Neural progenitor cell (in vitro differentiated cells): Measurements from ENCODE around the gene RPP25. TPM values are rescaled to one million over a fixed set of nuclear protein-coding genes. Genes with fewer than 3 reads are reported as not detected.
A peak's percentile ranks its signal among the peaks of the same experiment; 100 is the strongest.

Experiments
- DNase-seq: peaks from one replicate; pipeline ENCODE4 v3.0.0-alpha.2; 2016; ENCODE audit warnings: low spot score
- H2AFZ ChIP-seq: fragments of 200-600 bp; sonication (generic); replicated peaks from 2 replicates; pipeline ENCODE4 v1.6.1; 2016; ENCODE audit warnings: antibody characterized with exemption
- H3F3A ChIP-seq: fragments of 200-600 bp; sonication (generic); 2 replicates; pipeline ENCODE4 v1.6.1; 2016; ENCODE audit warnings: antibody characterized with exemption, low read depth
- H3K27ac ChIP-seq: fragments of 200-600 bp; sonication (generic); 2 replicates; pipeline ENCODE4 v1.5.1; 2016; ENCODE audit warnings: mild to moderate bottlenecking
- H3K27me3 ChIP-seq: fragments of 200-600 bp; sonication (generic); 2 replicates; pipeline ENCODE4 v1.6.1; 2016; ENCODE audit warnings: mild to moderate bottlenecking, moderate library complexity
- H3K36me3 ChIP-seq: fragments of 200-600 bp; sonication (generic); 2 replicates; pipeline ENCODE4 v1.5.1; 2016
- H3K4me1 ChIP-seq: fragments of 200-600 bp; sonication (generic); 2 replicates; pipeline ENCODE4 v1.6.1; 2016; ENCODE audit warnings: mixed run types
- H3K4me2 ChIP-seq: fragments of 200-600 bp; sonication (generic); 2 replicates; pipeline ENCODE4 v1.6.1; 2016
- H3K4me3 ChIP-seq: fragments of 200-600 bp; sonication (generic); 2 replicates; pipeline ENCODE4 v1.5.1; 2016
- H3K79me2 ChIP-seq: fragments of 200-600 bp; sonication (generic); 2 replicates; pipeline ENCODE4 v1.6.1; 2016; ENCODE audit warnings: low read depth
- H3K9ac ChIP-seq: fragments of 200-600 bp; sonication (generic); 2 replicates; pipeline ENCODE4 v1.6.1; 2016
- H3K9me3 ChIP-seq: fragments of 200-600 bp; sonication (generic); 2 replicates; pipeline ENCODE4 v1.5.1; 2016; ENCODE audit warnings: low read depth
- H4K20me1 ChIP-seq: fragments of 200-600 bp; sonication (generic); 2 replicates; pipeline ENCODE4 v1.6.1; 2016; ENCODE audit warnings: low read depth
- H3K27ac Mint-ChIP-seq: 3 replicates; pipeline ENCODE4 v1.8.0; 2021; ENCODE audit warnings: mixed read lengths
- H3K27me3 Mint-ChIP-seq: 2 replicates; pipeline ENCODE4 v1.8.0; 2022; ENCODE audit warnings: low read depth, mild to moderate bottlenecking, inconsistent platforms, moderate library complexity, mixed read lengths; ENCODE audit not compliant: insufficient read depth
- H3K36me3 Mint-ChIP-seq: 3 replicates; pipeline ENCODE4 v1.8.0; 2021; ENCODE audit warnings: mixed read lengths
- H3K4me1 Mint-ChIP-seq: 3 replicates; pipeline ENCODE4 v1.8.0; 2021; ENCODE audit warnings: mixed read lengths
- H3K4me3 Mint-ChIP-seq: 3 replicates; pipeline ENCODE4 v1.8.0; 2021; ENCODE audit warnings: mild to moderate bottlenecking, moderate library complexity, mixed read lengths
- H3K9me3 Mint-ChIP-seq: 3 replicates; pipeline ENCODE4 v1.8.0; 2020; ENCODE audit warnings: mixed read lengths
- EZH2 ChIP-seq: fragments of 200-600 bp; sonication (generic); IDR thresholded peaks from 2 replicates; pipeline ENCODE4 v1.6.1; 2017; ENCODE audit warnings: antibody characterized with exemption, mild to moderate bottlenecking, moderate library complexity
- EZH2phosphoT487 ChIP-seq: fragments of 200-600 bp; sonication (generic); IDR thresholded peaks from 2 replicates; pipeline ENCODE4 v1.6.1; 2017; ENCODE audit warnings: antibody characterized with exemption
- total RNA-seq: library from RNA; depleted of rRNA; stranded (reverse); fragments of >200 nt; gene quantifications from 2 replicates; pipeline ENCODE4 v1.2.3, GENCODE V29; 2015; ENCODE audit warnings: low replicate concordance
- TF ChIP-seq, protein P1 (sequence below): fragments of 200-600 bp; sonication (generic); IDR thresholded peaks from 2 replicates; pipeline ENCODE4 v1.5.1; 2017; ENCODE audit warnings: antibody characterized with exemption, mild to moderate bottlenecking

The RPP25 gene, protein sequence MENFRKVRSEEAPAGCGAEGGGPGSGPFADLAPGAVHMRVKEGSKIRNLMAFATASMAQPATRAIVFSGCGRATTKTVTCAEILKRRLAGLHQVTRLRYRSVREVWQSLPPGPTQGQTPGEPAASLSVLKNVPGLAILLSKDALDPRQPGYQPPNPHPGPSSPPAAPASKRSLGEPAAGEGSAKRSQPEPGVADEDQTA
- 2.5 and 7.2 TPM in 2 replicates for total RNA-seq

DNA sequence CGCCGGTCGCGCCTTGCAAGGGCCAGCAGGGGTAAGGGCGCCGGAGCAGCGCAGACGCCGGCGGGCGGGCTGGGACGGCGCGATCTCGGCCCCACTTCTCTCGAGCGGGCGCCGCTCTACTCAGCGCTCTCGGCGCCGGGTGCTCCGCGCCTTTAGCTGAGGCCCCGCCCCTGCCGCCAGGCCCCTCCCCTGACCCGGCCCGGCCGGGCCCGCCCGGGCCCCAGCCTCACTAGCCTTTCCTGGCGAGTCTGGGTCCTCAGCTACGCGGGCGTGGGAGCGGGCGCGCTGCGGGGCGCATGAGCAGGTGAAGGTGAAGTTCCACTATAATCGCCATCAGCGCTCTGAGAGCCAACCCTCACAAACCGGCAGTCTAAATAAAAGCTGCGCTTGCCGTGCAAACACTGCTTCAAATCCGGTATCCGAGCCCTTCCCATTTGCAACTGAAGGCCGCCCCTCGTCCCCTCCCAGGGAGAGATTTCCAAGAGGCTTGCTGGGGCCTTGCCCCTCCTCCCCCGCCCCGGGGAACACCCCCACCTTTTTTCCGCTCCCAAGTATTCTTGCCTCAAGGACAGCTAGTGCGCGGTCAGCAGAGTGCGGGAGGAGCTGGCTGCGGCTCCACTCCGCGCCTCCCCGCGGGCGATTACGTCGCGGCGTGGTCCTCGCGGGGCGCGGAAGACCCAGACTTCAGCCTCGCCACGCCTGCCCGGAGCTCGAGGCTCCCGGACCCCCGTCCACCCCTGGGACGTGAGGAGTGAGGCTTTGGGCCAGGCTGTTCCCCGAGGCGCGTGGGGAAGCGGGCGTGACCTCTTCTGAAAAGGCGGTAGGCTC, at the start of gene RPP25:
Gene RPP25, minus strand, starts transcription at position 125 of the 828 bp plus-strand sequence. CDS start 189 bp downstream, outside the sequence.
- no peak within 1 kb of the TSS for H3K27ac ChIP-seq
- no peaks in the 10 kb centered on the region for H3K79me2 ChIP-seq
- H3K27me3 ChIP-seq = peaks cover 73% of the 10 kb centered on the region
- Mint-ChIP-seq H3K9me3 (no peaks in the 10 kb centered on the region), H3K27me3 (peaks cover 48% of the 10 kb centered on the region), H3K4me3 (peak within 1 kb of the TSS; percentile 79), H3K27ac (no peak within 1 kb of the TSS), H3K4me1 (peaks cover 24% of the 10 kb centered on the region), H3K36me3 (no peaks in the 10 kb centered on the region)
- H2AFZ ChIP-seq = peak within 1 kb of the TSS; percentile 54
- H4K20me1 ChIP-seq = peaks cover 11% of the 10 kb centered on the region
- peaks cover 38% of the 10 kb centered on the region for H3F3A ChIP-seq
- peak within 1 kb of the TSS; percentile 49 for H3K4me3 ChIP-seq
- no peaks in the 10 kb centered on the region for H3K36me3 ChIP-seq
- H3K4me1 ChIP-seq = peaks cover 28% of the 10 kb centered on the region
- no peak within 1 kb of the TSS for H3K9ac ChIP-seq
- peak; percentile 21 for TF ChIP-seq EZH2phosphoT487
- TF ChIP-seq, protein P1, sequence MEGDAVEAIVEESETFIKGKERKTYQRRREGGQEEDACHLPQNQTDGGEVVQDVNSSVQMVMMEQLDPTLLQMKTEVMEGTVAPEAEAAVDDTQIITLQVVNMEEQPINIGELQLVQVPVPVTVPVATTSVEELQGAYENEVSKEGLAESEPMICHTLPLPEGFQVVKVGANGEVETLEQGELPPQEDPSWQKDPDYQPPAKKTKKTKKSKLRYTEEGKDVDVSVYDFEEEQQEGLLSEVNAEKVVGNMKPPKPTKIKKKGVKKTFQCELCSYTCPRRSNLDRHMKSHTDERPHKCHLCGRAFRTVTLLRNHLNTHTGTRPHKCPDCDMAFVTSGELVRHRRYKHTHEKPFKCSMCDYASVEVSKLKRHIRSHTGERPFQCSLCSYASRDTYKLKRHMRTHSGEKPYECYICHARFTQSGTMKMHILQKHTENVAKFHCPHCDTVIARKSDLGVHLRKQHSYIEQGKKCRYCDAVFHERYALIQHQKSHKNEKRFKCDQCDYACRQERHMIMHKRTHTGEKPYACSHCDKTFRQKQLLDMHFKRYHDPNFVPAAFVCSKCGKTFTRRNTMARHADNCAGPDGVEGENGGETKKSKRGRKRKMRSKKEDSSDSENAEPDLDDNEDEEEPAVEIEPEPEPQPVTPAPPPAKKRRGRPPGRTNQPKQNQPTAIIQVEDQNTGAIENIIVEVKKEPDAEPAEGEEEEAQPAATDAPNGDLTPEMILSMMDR = no peak
- TF ChIP-seq EZH2 = peak; percentile 59
- H3K4me2 ChIP-seq = peak within 1 kb of the TSS; percentile 78
- H3K9me3 ChIP-seq = no peaks in the 10 kb centered on the region
- DNase-seq = peak; percentile 87

- Histone ChIP-seq H3K4me3 (no peak overlapping the region), H3K36me3 (no peaks in the 10 kb centered on the region), H3K9me3 (no peaks in the 10 kb centered on the region), H3K4me1 (no peaks in the 10 kb centered on the region), H3K4me2 (no peak overlapping the region), H4K20me1 (no peaks in the 10 kb centered on the region), H2AFZ (no peak overlapping the region), H3F3A (no peaks in the 10 kb centered on the region), H3K79me2 (peaks cover 3% of the 10 kb centered on the region), H3K27ac (no peak overlapping the region), H3K9ac (no peak overlapping the region), H3K27me3 (no peaks in the 10 kb centered on the region)
- TF ChIP-seq, protein P1 = no peak
- TF ChIP-seq EZH2phosphoT487 (no peak), EZH2 (no peak)
- DNase-seq = no peak
- H3K27ac Mint-ChIP-seq = no peak overlapping the region
- no peaks in the 10 kb centered on the region for H3K4me1 Mint-ChIP-seq
- H3K9me3 Mint-ChIP-seq = no peaks in the 10 kb centered on the region
- peaks cover 3% of the 10 kb centered on the region for H3K36me3 Mint-ChIP-seq
- no peak overlapping the region for H3K4me3 Mint-ChIP-seq
- H3K27me3 Mint-ChIP-seq = peaks cover 14% of the 10 kb centered on the region
Measured at GRCh38 chr15:75002398-75002797, 45.8 kb upstream of the RPP25 start.

DNA sequence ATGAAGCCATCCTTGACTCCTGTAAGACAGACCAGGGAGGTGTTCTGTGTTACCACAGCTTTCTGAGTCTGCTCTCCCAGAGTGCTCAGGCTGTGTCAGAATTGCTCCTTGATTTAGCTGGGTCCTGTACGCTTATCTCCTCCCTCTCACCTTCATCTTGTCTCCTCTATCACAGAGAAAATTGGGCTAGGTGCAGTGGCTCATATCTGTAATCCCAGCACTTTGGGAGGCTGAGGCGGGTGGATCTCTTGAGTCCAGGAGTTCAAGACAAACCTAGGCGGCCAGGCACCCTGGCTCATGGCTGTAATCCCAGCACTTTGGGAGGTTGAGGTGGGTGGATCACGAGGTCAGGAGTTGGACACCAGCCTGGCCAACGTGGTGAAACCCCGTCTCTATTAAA, 44.7 kb upstream of the RPP25 start:
- Mint-ChIP-seq H3K27me3 (peaks cover 23% of the 10 kb centered on the region), H3K36me3 (peaks cover 8% of the 10 kb centered on the region), H3K27ac (no peak overlapping the region), H3K4me3 (no peak overlapping the region), H3K4me1 (peaks cover 6% of the 10 kb centered on the region), H3K9me3 (no peaks in the 10 kb centered on the region)
- no peak overlapping the region for H3K9ac ChIP-seq
- H4K20me1 ChIP-seq = peaks cover 10% of the 10 kb centered on the region
- no peaks in the 10 kb centered on the region for H3F3A ChIP-seq
- peaks cover 14% of the 10 kb centered on the region for H3K79me2 ChIP-seq
- TF ChIP-seq EZH2 (no peak), EZH2phosphoT487 (no peak)
- TF ChIP-seq, protein P1 = no peak
- no peaks in the 10 kb centered on the region for H3K36me3 ChIP-seq
- H3K4me2 ChIP-seq = no peak overlapping the region
- H3K9me3 ChIP-seq = no peaks in the 10 kb centered on the region
- no peak for DNase-seq
- H3K27me3 ChIP-seq = peaks cover 9% of the 10 kb centered on the region
- H3K4me3 ChIP-seq = no peak overlapping the region
- H3K4me1 ChIP-seq = peaks cover 4% of the 10 kb centered on the region
- no peak overlapping the region for H3K27ac ChIP-seq
- no peak overlapping the region for H2AFZ ChIP-seq
